Esophagus (tissue), 2 donors: ENCODE data around the gene ANKRD31. TPM values are rescaled to one million over a fixed set of nuclear protein-coding genes. Genes with fewer than 3 reads are reported as not detected.
"Not testable (repeated sequence)": the region's sequence is repeated elsewhere in the genome, so short reads cannot be mapped to it uniquely, and the experiment has no call there.

ENCODE experiments used
- H3K27ac ChIP-seq, 2 donors: one replicate each; pipeline ENCODE4 v1.5.1; 2013; ENCODE audit warnings: low read depth in 2 of 2, mild to moderate bottlenecking in 2 of 2, inconsistent platforms in 1 of 2, low read length in 1 of 2, moderate library complexity in 1 of 2
- H3K27me3 ChIP-seq, 2 donors: one replicate each; pipeline ENCODE4 v1.6.1; 2013; ENCODE audit warnings: low read length in 2 of 2, control low read depth in 1 of 2, mild to moderate bottlenecking in 1 of 2; ENCODE audit not compliant: insufficient read depth in 2 of 2, control insufficient read depth in 1 of 2
- H3K36me3 ChIP-seq, 2 donors: one replicate each; pipeline ENCODE4 v1.6.1; 2013; ENCODE audit warnings: low read length in 1 of 2; ENCODE audit not compliant: control insufficient read depth in 2 of 2, insufficient read depth in 2 of 2
- H3K4me1 ChIP-seq, 2 donors: one replicate each; pipeline ENCODE4 v1.6.1; 2013; ENCODE audit warnings: low read length in 1 of 2; ENCODE audit not compliant: control insufficient read depth in 2 of 2, insufficient read depth in 2 of 2
- H3K4me3 ChIP-seq, 2 donors: one replicate each; pipeline ENCODE4 v1.5.1; 2013; ENCODE audit warnings: low read length in 2 of 2, mild to moderate bottlenecking in 2 of 2, low read depth in 1 of 2, moderate library complexity in 1 of 2
- H3K9me3 ChIP-seq, 2 donors: one replicate each; pipeline ENCODE4 v1.6.1; 2013; ENCODE audit warnings: mild to moderate bottlenecking in 2 of 2, low read depth in 1 of 2, low read length in 1 of 2, moderate library complexity in 1 of 2; ENCODE audit not compliant: control insufficient read depth in 2 of 2, insufficient read depth in 1 of 2
- WGBS, 2 donors: extraction: QIAGEN DNeasy Blood & Tissue Kit; methylation state at CpG; one replicate each; pipeline ENCODE4 v1.1.7; 2013; 5-methylcytosine and 5-hydroxymethylcytosine counted together
- polyA plus RNA-seq, 2 donors: library from polyadenylated mRNA; stranded (reverse); fragments of 200-250 nt; gene quantifications; one replicate each; pipeline ENCODE4 v1.2.3, GENCODE V29; 2013
- donor health status: healthy with polysubstance abuse.
- donor health status: Bipolar disorder and iron deficiency.

ANKRD31 gene
- polyA plus RNA-seq, 2 donors = 0.26 to 0.51 TPM

DNA sequence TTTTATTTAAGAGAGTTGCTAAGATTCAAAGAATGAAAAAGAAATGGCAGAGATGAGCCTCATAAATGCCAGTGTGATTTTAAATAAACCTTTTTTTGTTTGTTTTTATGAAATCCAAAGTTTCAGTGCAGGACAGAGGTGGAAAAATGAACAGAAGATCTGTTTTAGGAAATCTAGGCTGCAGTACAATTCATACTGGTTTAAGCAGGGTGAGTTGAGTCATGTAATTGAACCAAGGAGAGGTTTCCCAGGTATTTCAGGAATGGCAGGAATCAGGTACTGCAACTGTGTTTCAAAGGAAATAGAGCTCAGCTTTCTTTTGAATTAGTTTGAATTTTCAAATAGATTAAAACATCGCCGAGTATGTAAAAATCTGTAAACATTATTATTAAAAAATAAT, 3.0 kb upstream of the ANKRD31 start:
- WGBS, 2 donors = 65 to 69% methylated on average over 2 of the region's 2 CpGs
- Histone ChIP-seq H3K27me3 (no peaks in the 10 kb centered on the region), H3K27ac (no peak overlapping the region), H3K9me3 (no peaks in the 10 kb centered on the region), H3K4me3 (no peak overlapping the region), H3K4me1 (no peaks in the 10 kb centered on the region), H3K36me3 (no peaks in the 10 kb centered on the region)

DNA sequence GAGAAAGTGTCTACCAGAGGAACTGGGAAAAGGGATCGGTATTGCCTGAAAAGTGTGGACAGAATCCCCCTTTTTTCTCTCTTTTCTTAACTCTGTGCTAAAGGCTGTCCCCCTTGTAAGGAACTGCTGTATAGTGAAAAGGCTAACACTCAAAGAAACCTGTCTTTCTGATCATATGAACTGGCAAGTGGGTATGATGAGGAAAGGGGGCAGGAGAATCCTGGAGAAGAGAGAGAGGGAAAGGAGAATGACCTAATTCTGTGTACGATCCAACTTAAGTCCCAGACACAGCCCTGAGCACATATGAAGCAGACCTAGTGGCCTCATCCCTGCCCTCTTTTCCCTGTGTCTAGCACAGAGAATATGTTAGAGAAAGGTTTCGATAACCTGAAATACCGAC, 967 bp downstream of the ANKRD31 start:
- 90 to 94% methylated on average over 4 of the region's 4 CpGs for WGBS, 2 donors
- no peaks in the 10 kb centered on the region for H3K36me3 ChIP-seq
- no peaks in the 10 kb centered on the region for H3K27me3 ChIP-seq
- no peaks in the 10 kb centered on the region for H3K4me1 ChIP-seq
- no peaks in the 10 kb centered on the region for H3K9me3 ChIP-seq
- H3K27ac ChIP-seq = no peak overlapping the region
- no peak overlapping the region for H3K4me3 ChIP-seq

DNA sequence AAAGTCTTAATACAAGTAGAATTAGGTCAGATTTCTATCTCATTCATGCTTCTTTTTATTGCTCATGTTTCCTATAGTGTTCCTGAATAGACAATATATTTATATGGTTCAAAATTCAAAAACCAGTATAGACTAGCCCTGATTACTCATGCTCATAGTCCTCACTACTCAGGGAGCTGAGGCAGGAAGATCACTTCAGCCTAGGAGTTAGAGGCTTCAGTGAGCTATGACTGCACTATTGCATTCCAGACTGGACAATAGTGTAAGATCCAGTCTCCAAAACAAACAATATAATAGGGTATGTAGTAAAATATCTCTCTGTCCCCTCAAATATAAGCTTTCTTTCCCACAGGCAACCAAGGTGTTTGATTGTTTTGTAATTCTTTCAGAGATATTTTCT, 2.4 kb downstream of the ANKRD31 start:
- H3K9me3 ChIP-seq = no peaks in the 10 kb centered on the region
- no peak overlapping the region for H3K4me3 ChIP-seq
- H3K27me3 ChIP-seq = no peaks in the 10 kb centered on the region
- no peak overlapping the region for H3K27ac ChIP-seq
- H3K4me1 ChIP-seq = no peaks in the 10 kb centered on the region
- no peaks in the 10 kb centered on the region for H3K36me3 ChIP-seq

DNA sequence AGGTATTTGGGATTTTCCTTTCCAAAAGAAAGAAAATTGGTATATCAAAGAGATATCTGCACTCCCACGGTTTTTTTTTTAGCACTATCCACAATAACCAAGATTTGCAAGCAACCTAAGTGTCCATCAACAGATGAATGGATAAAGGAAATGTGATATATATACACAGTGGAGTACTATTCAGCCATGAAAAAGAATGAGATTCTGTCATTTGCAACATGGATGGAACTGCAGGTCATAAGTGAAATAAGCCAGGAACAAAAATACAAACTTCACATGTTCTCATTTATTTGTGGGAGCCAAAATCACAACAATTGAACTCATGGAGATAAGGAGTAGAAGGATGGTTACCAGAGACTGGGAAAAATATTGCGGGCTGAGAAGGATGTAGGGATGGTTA, 9.8 kb downstream of the ANKRD31 start:
- Histone ChIP-seq H3K27me3 (no peaks in the 10 kb centered on the region), H3K27ac (no peak overlapping the region), H3K4me1 (no peaks in the 10 kb centered on the region), H3K36me3 (no peaks in the 10 kb centered on the region), H3K9me3 (peaks cover 0 to 3% of the 10 kb centered on the region in 2 donors), H3K4me3 (no peak overlapping the region)
- WGBS, 2 donors = 76 to 82% methylated on average over 2 of the region's 2 CpGs

DNA sequence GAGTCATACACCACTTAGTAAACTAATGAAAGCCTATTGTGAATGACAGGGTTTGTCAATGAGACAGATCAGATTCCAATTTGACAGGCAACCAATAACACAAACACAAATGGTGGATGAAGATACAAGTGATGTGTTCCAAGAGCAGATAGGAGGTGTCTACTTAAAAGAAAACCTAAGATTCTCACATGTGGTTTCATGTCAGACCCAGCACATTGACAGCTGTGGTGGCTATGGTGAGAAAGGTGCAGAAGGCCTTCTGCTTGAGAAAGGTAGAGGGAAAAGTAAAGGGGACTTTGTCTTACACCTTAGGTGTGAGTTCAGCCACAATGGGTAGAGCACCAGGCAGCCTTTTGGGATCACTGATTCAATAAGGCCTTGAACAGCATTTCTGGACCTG, 11.2 kb downstream of the ANKRD31 start:
- Histone ChIP-seq H3K9me3 (peaks cover 0 to 3% of the 10 kb centered on the region in 2 donors), H3K4me3 (no peak overlapping the region), H3K27ac (no peak overlapping the region), H3K27me3 (no peaks in the 10 kb centered on the region), H3K4me1 (no peaks in the 10 kb centered on the region), H3K36me3 (no peaks in the 10 kb centered on the region)

DNA sequence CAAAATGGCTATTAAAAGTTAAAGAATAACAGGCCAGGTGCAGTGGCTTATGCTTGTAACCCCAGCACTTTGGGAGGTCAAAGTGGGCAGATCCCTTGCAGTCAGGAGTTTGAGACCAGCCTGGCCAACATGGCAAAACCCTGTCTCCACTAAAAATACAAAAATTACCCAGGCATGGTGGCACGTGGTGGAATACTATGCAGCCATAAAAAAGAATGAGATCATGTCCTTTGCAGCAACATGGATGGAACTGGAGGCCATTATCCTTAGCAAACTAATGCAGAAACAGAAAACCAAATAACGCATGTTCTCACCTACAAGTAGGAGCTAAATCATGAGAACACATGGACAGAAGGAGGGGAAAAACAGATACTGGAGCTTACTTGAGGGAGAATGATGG, 15.9 kb downstream of the ANKRD31 start:
- not testable (repeated sequence) for H3K27me3 ChIP-seq, H3K27ac ChIP-seq, H3K4me1 ChIP-seq, H3K4me3 ChIP-seq, H3K36me3 ChIP-seq, H3K9me3 ChIP-seq
- WGBS, 2 donors = 81 to 84% methylated on average over 2 of the region's 2 CpGs

DNA sequence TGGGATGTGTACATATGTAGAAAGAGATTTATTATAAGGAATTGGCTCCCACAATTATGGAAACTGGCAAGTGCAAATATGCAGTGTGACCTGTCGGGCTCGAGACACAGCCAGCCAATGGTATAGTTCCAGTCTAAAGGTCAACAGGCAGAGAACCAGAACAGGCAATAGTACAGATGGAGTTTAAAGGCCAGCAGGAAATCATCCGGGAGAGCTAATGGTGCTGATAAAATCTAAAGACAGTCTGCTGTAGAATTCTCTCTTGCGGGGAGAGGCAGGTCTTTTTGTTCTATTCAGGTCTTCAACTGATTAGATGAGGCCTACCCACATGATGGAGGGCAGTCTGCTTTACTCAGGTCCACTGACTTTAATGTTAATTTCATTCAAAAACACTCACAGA, 21.8 kb downstream of the ANKRD31 start:
- Histone ChIP-seq H3K4me3 (no peak overlapping the region), H3K9me3 (no peaks in the 10 kb centered on the region), H3K36me3 (no peaks in the 10 kb centered on the region), H3K4me1 (no peaks in the 10 kb centered on the region), H3K27ac (no peak overlapping the region), H3K27me3 (no peaks in the 10 kb centered on the region)
- 71 to 85% methylated on average over 4 of the region's 4 CpGs for WGBS, 2 donors

DNA sequence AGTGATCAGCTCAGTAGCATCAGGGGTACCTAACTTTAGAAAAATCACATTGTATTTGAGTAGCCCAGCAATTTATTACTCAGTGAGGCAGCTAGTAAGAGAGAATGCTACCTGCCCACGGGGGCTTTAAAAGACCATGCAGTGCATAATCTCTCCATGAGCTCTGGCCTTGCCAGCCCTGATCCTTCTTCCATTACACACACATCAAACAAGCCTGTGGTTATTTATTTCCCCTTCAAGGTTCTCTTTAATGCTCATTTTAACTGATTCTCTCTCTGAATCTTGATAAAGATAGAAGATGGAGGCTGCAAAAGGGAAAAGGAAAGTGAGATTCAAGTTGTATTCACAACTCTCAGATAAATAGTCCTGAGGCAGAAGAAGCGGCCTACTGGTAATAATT, 22.3 kb downstream of the ANKRD31 start:
- Histone ChIP-seq H3K4me1 (no peaks in the 10 kb centered on the region), H3K9me3 (no peaks in the 10 kb centered on the region), H3K27ac (no peak overlapping the region), H3K27me3 (no peaks in the 10 kb centered on the region), H3K36me3 (no peaks in the 10 kb centered on the region), H3K4me3 (no peak overlapping the region)
- WGBS, 2 donors = 77 to 86% methylated on average over 2 of the region's 2 CpGs

DNA sequence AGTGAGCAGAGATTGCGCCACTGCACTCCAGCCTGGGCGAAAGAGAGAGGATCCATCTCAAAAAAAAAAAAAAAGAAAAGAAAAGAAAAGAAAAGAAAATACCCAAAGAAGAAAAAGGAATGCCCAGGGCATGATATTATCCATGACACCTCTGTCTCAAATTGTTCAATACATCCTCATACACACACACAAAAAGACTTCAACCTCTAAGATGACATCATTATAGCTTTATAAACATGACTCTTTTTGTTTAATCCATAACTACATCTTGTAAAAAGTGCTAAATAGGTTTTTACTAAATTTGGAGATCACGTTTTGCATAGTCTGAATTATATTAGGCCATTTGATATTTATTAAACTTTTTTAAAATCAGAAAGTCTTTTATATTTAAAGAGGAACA, 33.1 kb downstream of the ANKRD31 start:
- Histone ChIP-seq H3K9me3 (no peaks in the 10 kb centered on the region), H3K27ac (no peak overlapping the region), H3K4me1 (no peaks in the 10 kb centered on the region), H3K4me3 (no peak overlapping the region), H3K36me3 (no peaks in the 10 kb centered on the region), H3K27me3 (no peaks in the 10 kb centered on the region)
- 87 to 92% methylated on average over 3 of the region's 3 CpGs for WGBS, 2 donors

DNA sequence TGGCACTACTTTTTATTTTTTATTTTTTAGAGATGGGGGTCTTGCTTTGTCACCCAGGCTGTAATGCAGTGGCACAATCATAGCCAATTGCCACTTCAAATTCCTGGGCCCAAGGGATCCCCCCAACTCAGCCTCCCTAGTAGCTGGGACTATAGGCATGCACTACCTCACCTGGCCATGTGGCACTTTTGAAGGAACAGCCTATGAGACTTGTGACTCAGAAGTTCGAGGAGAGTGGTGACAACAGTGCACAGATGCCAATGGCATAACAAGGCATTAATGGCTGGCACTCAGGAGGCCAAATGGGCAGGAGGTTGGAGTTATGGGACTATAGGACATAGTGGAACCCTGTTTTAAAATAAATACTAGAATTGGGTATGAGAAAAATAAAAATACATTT, 33.7 kb downstream of the ANKRD31 start:
- no peaks in the 10 kb centered on the region for H3K36me3 ChIP-seq
- no peaks in the 10 kb centered on the region for H3K9me3 ChIP-seq
- 69 to 77% methylated on average over 1 of the region's 1 CpG for WGBS, 2 donors
- H3K4me1 ChIP-seq = no peaks in the 10 kb centered on the region
- H3K27me3 ChIP-seq = no peaks in the 10 kb centered on the region
- H3K27ac ChIP-seq = no peak overlapping the region
- H3K4me3 ChIP-seq = no peak overlapping the region
